Measurements from ENCODE around the gene BCL2L2. TPM values are rescaled to one million over a fixed set of nuclear protein-coding genes. Genes with fewer than 3 reads are reported as not detected.

BCL2L2 gene
- total and polyA plus RNA-seq, 9 of the 15 experiments (the other 6 are each of a cell fraction or from before 2014, with no cell fraction given) = 2.6 to 32.5 (median 14.7) TPM

DNA sequence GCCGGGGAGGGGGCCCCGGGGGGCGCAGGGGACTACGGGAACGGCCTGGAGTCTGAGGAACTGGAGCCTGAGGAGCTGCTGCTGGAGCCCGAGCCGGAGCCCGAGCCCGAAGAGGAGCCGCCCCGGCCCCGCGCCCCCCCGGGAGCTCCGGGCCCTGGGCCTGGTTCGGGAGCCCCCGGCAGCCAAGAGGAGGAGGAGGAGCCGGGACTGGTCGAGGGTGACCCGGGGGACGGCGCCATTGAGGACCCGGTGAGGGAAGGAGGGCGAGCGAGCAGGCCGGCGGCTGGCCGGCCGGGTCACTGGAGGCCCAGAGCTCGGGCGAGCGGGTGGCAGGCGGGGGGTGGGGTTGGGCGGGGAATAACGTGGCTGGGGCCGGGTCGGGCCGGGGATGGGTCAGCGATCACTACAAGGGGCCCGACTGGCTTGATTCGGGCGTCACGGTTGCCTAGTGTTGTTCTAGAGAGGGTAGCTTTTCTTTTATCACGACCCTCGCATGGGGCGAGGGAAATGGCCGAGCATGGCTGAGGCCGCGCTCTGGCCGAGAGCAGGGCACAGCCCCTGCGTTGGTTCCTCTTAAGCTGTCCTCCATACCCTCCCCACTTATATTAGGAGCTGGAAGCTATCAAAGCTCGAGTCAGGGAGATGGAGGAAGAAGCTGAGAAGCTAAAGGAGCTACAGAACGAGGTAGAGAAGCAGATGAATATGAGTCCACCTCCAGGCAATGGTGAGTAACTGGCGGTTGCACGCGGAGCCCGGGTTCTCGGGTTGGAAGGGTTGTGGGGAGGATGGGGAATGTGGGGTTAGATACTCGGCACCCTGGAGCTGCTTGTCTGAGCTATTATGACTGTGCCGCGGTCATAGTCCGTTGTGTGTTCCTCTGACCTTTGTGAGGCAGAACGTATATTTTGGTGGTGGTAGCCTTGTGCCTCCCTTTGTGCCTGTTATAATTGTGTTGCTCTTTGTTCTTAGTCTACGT lies 15.2 kb downstream of the BCL2L2 start (continued):
- TF ChIP-seq ZNF79 (CRISPR knock-in tag; IDR thresholded peaks at IDR 0.05; ENCODE audit: low read depth) (no peak), YBX1 (IDR thresholded peaks at IDR 0.05) (no peak), PBX2 (CRISPR knock-in tag; IDR thresholded peaks at IDR 0.05; ENCODE audit: low read depth) (no peak), PBX2 (tag; conservative IDR thresholded peaks at IDR 0.05; ENCODE audit: low read depth) (no peak), PHF21A (IDR thresholded peaks at IDR 0.05; ENCODE audit: borderline replicate concordance, low read depth) (no peak), ZBTB7A (IDR thresholded peaks at IDR 0.05; ENCODE audit: borderline replicate concordance, control insufficient read depth, low read depth, low read length) (peak; percentile 59; the same call in 1 of the 2 replicates), CBFA2T3 (IDR thresholded peaks at IDR 0.05) (no peak), ZNF140 (CRISPR knock-in tag; IDR thresholded peaks at IDR 0.05) (no peak), CC2D1A (IDR thresholded peaks at IDR 0.05) (no peak), ZBTB8A (IDR thresholded peaks at IDR 0.05; ENCODE audit: partially characterized antibody) (no peak), ZNF217 (CRISPR knock-in tag; IDR thresholded peaks at IDR 0.05) (no peak), IRF1 (CRISPR knock-in tag; IDR thresholded peaks at IDR 0.05; ENCODE audit: borderline replicate concordance) (no peak), POLR2A (conservative IDR thresholded peaks at IDR 0.05) (peak; percentile 73), MAX (CRISPR knock-in tag; IDR thresholded peaks at IDR 0.05) (peak; percentile 49; the same call in 1 of the 2 replicates), ETV1 (tag; conservative IDR thresholded peaks at IDR 0.05; ENCODE audit: low read depth) (no peak), CEBPG (CRISPR knock-in tag; IDR thresholded peaks at IDR 0.05) (no peak), CEBPG (tag; conservative IDR thresholded peaks at IDR 0.05 in 1 of 2, IDR thresholded peaks at IDR 0.05 in 1 of 2) (no peak), NFRKB (IDR thresholded peaks at IDR 0.05; ENCODE audit: low read depth) (peak; percentile 63), SP2 (IDR thresholded peaks at IDR 0.05; ENCODE audit: extremely low read depth, low read depth, low read length, poor library complexity, severe bottlenecking) (peak; percentile 3)
- TF ChIP-seq, protein P1, sequence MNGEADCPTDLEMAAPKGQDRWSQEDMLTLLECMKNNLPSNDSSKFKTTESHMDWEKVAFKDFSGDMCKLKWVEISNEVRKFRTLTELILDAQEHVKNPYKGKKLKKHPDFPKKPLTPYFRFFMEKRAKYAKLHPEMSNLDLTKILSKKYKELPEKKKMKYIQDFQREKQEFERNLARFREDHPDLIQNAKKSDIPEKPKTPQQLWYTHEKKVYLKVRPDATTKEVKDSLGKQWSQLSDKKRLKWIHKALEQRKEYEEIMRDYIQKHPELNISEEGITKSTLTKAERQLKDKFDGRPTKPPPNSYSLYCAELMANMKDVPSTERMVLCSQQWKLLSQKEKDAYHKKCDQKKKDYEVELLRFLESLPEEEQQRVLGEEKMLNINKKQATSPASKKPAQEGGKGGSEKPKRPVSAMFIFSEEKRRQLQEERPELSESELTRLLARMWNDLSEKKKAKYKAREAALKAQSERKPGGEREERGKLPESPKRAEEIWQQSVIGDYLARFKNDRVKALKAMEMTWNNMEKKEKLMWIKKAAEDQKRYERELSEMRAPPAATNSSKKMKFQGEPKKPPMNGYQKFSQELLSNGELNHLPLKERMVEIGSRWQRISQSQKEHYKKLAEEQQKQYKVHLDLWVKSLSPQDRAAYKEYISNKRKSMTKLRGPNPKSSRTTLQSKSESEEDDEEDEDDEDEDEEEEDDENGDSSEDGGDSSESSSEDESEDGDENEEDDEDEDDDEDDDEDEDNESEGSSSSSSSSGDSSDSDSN (IDR thresholded peaks at IDR 0.05; ENCODE audit: borderline replicate concordance in 1 of 2, low read depth in 2 of 2, low read length in 2 of 2) = peak in 1 of 2 experiments; percentile 58; a peak in 1 of 4 replicates

Data from K562 (cell line).